TTC549 (cell line): ENCODE data around the gene ANKRA2.
"Not testable (repeated sequence)": the region's sequence is repeated elsewhere in the genome, so short reads cannot be mapped to it uniquely, and the experiment has no call there.

Experiments used
- FAIRE-seq: peaks from 2 replicates; lab custom pipeline; 2012; peaks lifted over from hg19 to GRCh38; lab: Jason Lieb, UNC

ANKRA2 gene

GRCh38 chr5:73550016-73550415 lies 15.4 kb downstream of the ANKRA2 start:
- no peak for FAIRE-seq

GRCh38 chr5:73545403-73545779 lies 20.0 kb downstream of the ANKRA2 start:
- FAIRE-seq = no peak

GRCh38 chr5:73544429-73545402 lies 20.7 kb downstream of the ANKRA2 start:
- FAIRE-seq = no peak

GRCh38 chr5:73542020-73542419 lies 23.4 kb downstream of the ANKRA2 start:
- FAIRE-seq = no peak

GRCh38 chr5:73540192-73540591 lies 25.2 kb downstream of the ANKRA2 start:
- no peak for FAIRE-seq

GRCh38 chr5:73539730-73540129 lies 25.7 kb downstream of the ANKRA2 start:
- FAIRE-seq = no peak

GRCh38 chr5:73534971-73535370 lies 30.5 kb downstream of the ANKRA2 start:
- no peak for FAIRE-seq

GRCh38 chr5:73534011-73534644 lies 31.3 kb downstream of the ANKRA2 start:
- no peak for FAIRE-seq

GRCh38 chr5:73532195-73532594 lies 33.2 kb downstream of the ANKRA2 start:
- no peak for FAIRE-seq

- no peak for FAIRE-seq
These were observed 34.1 kb downstream of the ANKRA2 start for GRCh38 chr5:73531356-73531755.

- FAIRE-seq = no peak
These were observed 36.4 kb downstream of the ANKRA2 start for GRCh38 chr5:73529081-73529480.

GRCh38 chr5:73528248-73528647 lies 37.2 kb downstream of the ANKRA2 start:
- FAIRE-seq = no peak

GRCh38 chr5:73525606-73526203 lies 39.7 kb downstream of the ANKRA2 start:
- no peak for FAIRE-seq

GRCh38 chr5:73523861-73524260 lies 41.6 kb downstream of the ANKRA2 start:
- no peak for FAIRE-seq

GRCh38 chr5:73522989-73523388 lies 42.5 kb downstream of the ANKRA2 start:
- FAIRE-seq = no peak

GRCh38 chr5:73519531-73520283 lies 45.7 kb downstream of the ANKRA2 start:
- peak; percentile 33 for FAIRE-seq

- no peak for FAIRE-seq
These were observed 50.2 kb downstream of the ANKRA2 start for GRCh38 chr5:73515232-73515631.

- no peak for FAIRE-seq
These were observed 51.0 kb downstream of the ANKRA2 start for GRCh38 chr5:73514418-73514817.

GRCh38 chr5:73513996-73514395 lies 51.4 kb downstream of the ANKRA2 start:
- no peak for FAIRE-seq

- FAIRE-seq = not testable (repeated sequence)
These were observed 56.9 kb downstream of the ANKRA2 start for GRCh38 chr5:73508521-73508920.

- no peak for FAIRE-seq
These were observed 58.4 kb downstream of the ANKRA2 start for GRCh38 chr5:73507062-73507461.

GRCh38 chr5:73506459-73506955 lies 58.9 kb downstream of the ANKRA2 start:
- FAIRE-seq = no peak
